SU-DHL-6 (cell line): Measurements from ENCODE around the gene RAB1B.
"Not testable (repeated sequence)": the region's sequence is repeated elsewhere in the genome, so short reads cannot be mapped to it uniquely, and the experiment has no call there.

Source experiments
- H2AFZ ChIP-seq: fragments of 200-600 bp; sonication (generic); 2 replicates; pipeline ENCODE4 v1.6.1; 2014; ENCODE audit warnings: low read depth, mild to moderate bottlenecking, moderate library complexity, mixed read lengths, antibody characterized with exemption, low read length; ENCODE audit not compliant: severe bottlenecking
- H3F3A ChIP-seq: fragments of 200-600 bp; shearing (Covaris generic); 2 replicates; pipeline ENCODE4 v1.6.0; 2016; ENCODE audit warnings: antibody characterized with exemption, mild to moderate bottlenecking; ENCODE audit not compliant: insufficient read depth
- H3K27ac ChIP-seq: fragments of 200-600 bp; sonication (generic); 2 replicates; pipeline ENCODE4 v1.5.1; 2016; ENCODE audit warnings: low read depth, mild to moderate bottlenecking, low read length, moderate library complexity, mixed read lengths
- H3K27me3 ChIP-seq: fragments of 200-600 bp; sonication (generic), shearing (Covaris generic); 2 replicates; pipeline ENCODE4 v1.6.0; 2014; ENCODE audit warnings: mild to moderate bottlenecking, low read length
- H3K36me3 ChIP-seq: fragments of 200-600 bp; sonication (generic); 2 replicates; pipeline ENCODE4 v1.6.1; 2014; ENCODE audit warnings: mild to moderate bottlenecking, low read length, mixed read lengths
- H3K4me2 ChIP-seq: fragments of 300-600, 200-600 bp; shearing (Covaris generic), sonication (generic); 2 replicates; pipeline ENCODE4 v1.6.0; 2014; ENCODE audit warnings: low read length, low read depth, mild to moderate bottlenecking; ENCODE audit not compliant: poor library complexity, severe bottlenecking
- H3K4me3 ChIP-seq: fragments of 200-600 bp; sonication (generic); 2 replicates; pipeline ENCODE4 v1.5.1; 2014; ENCODE audit warnings: antibody characterized with exemption, low read length, mild to moderate bottlenecking, mixed read lengths; ENCODE audit not compliant: insufficient read depth, poor library complexity, severe bottlenecking
- H3K79me2 ChIP-seq: fragments of 200-600 bp; sonication (generic); 2 replicates; pipeline ENCODE4 v1.6.1; 2014; ENCODE audit warnings: mild to moderate bottlenecking, low read length, moderate library complexity; ENCODE audit not compliant: insufficient read depth
- H3K9ac ChIP-seq: fragments of 200-600 bp; sonication (generic); 2 replicates; pipeline ENCODE4 v1.7.0; 2014; ENCODE audit warnings: mild to moderate bottlenecking, low read length
- H3K9me2 ChIP-seq: fragments of 200-600 bp; sonication (generic); replicated peaks from 2 replicates; pipeline ENCODE4 v1.6.1; 2014; ENCODE audit warnings: low read length; ENCODE audit not compliant: insufficient read depth
- H3K9me3 ChIP-seq: fragments of 200-600 bp; sonication (generic); 2 replicates; pipeline ENCODE4 v1.6.1; 2014; ENCODE audit warnings: low read length, mixed read lengths; ENCODE audit not compliant: insufficient read depth
- H4K20me1 ChIP-seq: fragments of 200-600 bp; sonication (generic); 2 replicates; pipeline ENCODE4 v1.6.1; 2014; ENCODE audit warnings: low read depth, mild to moderate bottlenecking, antibody characterized with exemption, low read length, moderate library complexity, mixed read lengths
- CTCF ChIP-seq: fragments of 200-600 bp; sonication (generic); IDR thresholded peaks from one replicate; pipeline ENCODE4 v1.5.1; 2017; ENCODE audit warnings: antibody characterized with exemption, mild to moderate bottlenecking, low read length, moderate library complexity; ENCODE audit not compliant: insufficient read depth, poor library complexity, severe bottlenecking
- EZH2phosphoT487 ChIP-seq: fragments of 200-600 bp; sonication (generic), shearing (Covaris generic); conservative IDR thresholded peaks from 2 replicates; pipeline ENCODE4 v1.6.1; 2018; ENCODE audit warnings: mild to moderate bottlenecking, antibody characterized with exemption, low read length, moderate library complexity, mixed read lengths

The RAB1B gene

DNA sequence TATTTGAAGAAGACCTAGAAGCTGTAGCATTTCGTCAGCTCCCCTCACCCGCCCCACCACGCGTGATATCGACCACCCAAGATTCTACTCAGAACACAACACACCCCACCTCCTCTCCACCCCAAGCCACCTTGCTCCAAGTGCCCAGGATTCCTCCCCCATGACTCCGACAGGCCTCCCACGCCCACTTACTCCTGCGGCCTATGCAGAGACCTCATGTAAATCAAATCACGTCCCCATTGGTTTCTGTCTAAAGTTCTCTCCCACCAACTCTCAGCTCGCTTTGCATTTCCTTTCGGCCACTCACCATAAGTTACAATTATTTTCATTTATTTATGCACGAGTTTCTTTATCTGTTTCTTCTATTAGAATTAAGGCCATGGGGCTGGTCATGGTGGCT lies 34.2 kb downstream of the RAB1B start:
- Histone ChIP-seq H3K9ac (no peak overlapping the region), H3K27ac (no peak overlapping the region), H3K79me2 (no peaks in the 10 kb centered on the region), H3K27me3 (no peaks in the 10 kb centered on the region), H3K4me2 (no peak overlapping the region), H3F3A (no peaks in the 10 kb centered on the region), H4K20me1 (no peaks in the 10 kb centered on the region), H3K4me3 (no peak overlapping the region), H3K9me2 (no peaks in the 10 kb centered on the region), H3K36me3 (no peaks in the 10 kb centered on the region), H2AFZ (no peak overlapping the region), H3K9me3 (no peaks in the 10 kb centered on the region)
- TF ChIP-seq CTCF (no peak), EZH2phosphoT487 (no peak)

- Histone ChIP-seq H3K27ac (no peak overlapping the region), H3K9ac (no peak overlapping the region), H3F3A (no peaks in the 10 kb centered on the region), H3K9me2 (no peaks in the 10 kb centered on the region), H3K4me3 (no peak overlapping the region), H4K20me1 (no peaks in the 10 kb centered on the region), H2AFZ (no peak overlapping the region), H3K36me3 (no peaks in the 10 kb centered on the region), H3K79me2 (no peaks in the 10 kb centered on the region), H3K27me3 (no peaks in the 10 kb centered on the region), H3K4me2 (no peak overlapping the region), H3K9me3 (no peaks in the 10 kb centered on the region)
- TF ChIP-seq CTCF (no peak), EZH2phosphoT487 (no peak)
These were observed 41.0 kb downstream of the RAB1B start for GRCh38 chr11:66309475-66309874.

DNA sequence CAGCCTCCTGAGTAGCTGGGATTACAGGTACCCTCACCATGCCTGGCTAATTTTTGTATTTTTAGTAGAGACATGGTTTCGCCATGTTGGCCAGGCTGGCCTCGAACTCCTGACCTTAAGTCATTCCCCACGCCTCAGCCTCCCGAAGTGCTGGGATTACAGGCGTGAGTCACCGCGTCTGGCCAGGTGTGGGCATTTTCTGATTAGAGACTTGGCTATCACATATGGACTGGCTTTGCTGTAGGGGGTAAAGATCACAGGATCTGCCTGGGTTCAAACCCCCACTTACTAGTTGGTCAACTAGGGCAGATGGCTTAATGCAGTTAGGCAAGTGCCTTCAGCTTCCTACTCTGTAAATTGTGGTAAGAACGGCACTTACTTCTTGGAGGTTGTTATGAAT lies 41.9 kb downstream of the RAB1B start:
- Histone ChIP-seq H3K79me2 (no peaks in the 10 kb centered on the region), H3K27ac (no peak overlapping the region), H3K9me3 (no peaks in the 10 kb centered on the region), H3K4me3 (no peak overlapping the region), H3K36me3 (no peaks in the 10 kb centered on the region), H2AFZ (no peak overlapping the region), H4K20me1 (no peaks in the 10 kb centered on the region), H3K9ac (no peak overlapping the region), H3K4me2 (no peak overlapping the region), H3K9me2 (no peaks in the 10 kb centered on the region), H3F3A (no peaks in the 10 kb centered on the region), H3K27me3 (no peaks in the 10 kb centered on the region)
- no peak for TF ChIP-seq CTCF
- TF ChIP-seq EZH2phosphoT487 = no peak

DNA sequence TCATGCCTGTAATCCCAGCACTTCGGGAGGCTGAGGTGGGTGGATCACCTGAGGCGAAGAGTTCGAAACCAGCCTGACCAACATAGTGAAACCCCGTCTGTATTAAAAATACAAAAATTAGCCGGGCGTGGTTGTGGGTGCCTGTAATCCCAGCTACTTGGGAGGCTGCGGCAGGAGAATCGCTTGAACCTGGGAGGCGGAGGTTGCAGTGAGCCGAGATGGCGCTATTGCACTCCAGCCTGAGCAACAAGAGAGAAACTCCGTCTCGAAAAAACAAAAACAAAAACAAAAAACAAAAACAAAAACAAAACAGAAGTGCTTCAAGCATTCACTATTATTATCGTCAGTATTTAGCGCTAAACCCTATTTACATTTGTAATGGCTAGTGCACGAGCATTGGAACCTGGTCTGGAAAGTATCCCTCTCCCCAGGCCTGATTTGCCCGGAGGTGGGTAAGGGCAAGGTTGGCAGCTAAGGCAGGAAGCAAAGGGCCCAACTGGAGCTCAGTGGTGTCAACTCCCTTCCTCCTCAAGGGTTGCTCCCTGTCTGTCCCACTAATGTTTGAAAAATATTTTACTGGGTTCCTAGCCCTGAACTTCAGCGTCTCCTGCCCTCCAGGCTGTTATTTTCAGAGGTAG lies 42.5 kb downstream of the RAB1B start:
- H3K9me3 ChIP-seq, H3K36me3 ChIP-seq, H3K4me2 ChIP-seq, H3K9me2 ChIP-seq, H3K4me3 ChIP-seq, H3F3A ChIP-seq, H3K27me3 ChIP-seq, H3K79me2 ChIP-seq, H2AFZ ChIP-seq, H3K9ac ChIP-seq, H3K27ac ChIP-seq, H4K20me1 ChIP-seq: not testable (repeated sequence)
